Measurements from ENCODE around the gene CACUL1.

DNA sequence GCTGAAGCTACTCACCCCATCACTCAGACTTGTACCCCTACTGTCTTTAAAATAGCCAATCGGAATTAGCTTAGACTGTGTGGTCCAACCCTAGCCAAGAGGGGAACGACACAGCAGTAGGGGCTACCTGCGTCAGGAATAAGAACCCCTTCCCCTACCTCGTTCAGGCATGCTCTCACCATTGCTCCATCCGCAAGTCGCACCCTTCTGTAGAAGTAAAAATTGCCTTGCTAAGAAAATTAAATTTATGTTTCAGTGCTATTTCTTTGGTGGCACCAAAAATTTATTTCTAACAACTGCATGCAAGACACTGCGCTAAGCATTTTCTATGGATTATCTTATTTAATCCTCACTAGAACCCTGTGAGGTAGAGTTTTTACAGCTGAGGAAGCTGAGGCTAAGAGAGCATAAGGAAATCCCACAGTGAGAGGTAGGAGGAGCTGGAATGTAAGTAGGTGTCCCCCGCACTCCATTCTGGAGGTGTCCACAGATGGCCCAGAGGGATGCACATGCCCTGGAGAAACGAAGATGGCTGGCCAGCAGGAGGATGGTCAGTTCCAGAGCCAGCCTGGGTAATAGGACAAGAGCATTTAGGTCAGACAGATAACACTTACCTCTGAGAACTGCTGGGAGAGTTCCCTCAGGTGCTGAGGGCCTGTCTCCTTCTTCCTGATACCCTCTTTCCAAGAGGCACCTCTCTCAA is 15.3 kb upstream of the CACUL1 start:
- TF ChIP-seq, protein P1, sequence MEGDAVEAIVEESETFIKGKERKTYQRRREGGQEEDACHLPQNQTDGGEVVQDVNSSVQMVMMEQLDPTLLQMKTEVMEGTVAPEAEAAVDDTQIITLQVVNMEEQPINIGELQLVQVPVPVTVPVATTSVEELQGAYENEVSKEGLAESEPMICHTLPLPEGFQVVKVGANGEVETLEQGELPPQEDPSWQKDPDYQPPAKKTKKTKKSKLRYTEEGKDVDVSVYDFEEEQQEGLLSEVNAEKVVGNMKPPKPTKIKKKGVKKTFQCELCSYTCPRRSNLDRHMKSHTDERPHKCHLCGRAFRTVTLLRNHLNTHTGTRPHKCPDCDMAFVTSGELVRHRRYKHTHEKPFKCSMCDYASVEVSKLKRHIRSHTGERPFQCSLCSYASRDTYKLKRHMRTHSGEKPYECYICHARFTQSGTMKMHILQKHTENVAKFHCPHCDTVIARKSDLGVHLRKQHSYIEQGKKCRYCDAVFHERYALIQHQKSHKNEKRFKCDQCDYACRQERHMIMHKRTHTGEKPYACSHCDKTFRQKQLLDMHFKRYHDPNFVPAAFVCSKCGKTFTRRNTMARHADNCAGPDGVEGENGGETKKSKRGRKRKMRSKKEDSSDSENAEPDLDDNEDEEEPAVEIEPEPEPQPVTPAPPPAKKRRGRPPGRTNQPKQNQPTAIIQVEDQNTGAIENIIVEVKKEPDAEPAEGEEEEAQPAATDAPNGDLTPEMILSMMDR (IDR thresholded peaks at IDR 0.05) = no peak
- TF ChIP-seq POLR2A (IDR thresholded peaks at IDR 0.05) (no peak), EP300 (IDR thresholded peaks at IDR 0.05) (no peak)
